ENCODE data around the gene PACS1. TPM values are rescaled to one million over a fixed set of nuclear protein-coding genes. Genes with fewer than 3 reads are reported as not detected.
A peak's percentile ranks its signal among the peaks of the same experiment; 100 is the strongest.
"Not testable (repeated sequence)": the region's sequence is repeated elsewhere in the genome, so short reads cannot be mapped to it uniquely, and the experiment has no call there.

PACS1 gene
- total RNA-seq: 10 to 100 TPM in 4 of 6 experiments, 1 to 10 TPM in 2; 5.8 to 23.7 (median 12.5) TPM
- long read RNA-seq: 0 reads

DNA sequence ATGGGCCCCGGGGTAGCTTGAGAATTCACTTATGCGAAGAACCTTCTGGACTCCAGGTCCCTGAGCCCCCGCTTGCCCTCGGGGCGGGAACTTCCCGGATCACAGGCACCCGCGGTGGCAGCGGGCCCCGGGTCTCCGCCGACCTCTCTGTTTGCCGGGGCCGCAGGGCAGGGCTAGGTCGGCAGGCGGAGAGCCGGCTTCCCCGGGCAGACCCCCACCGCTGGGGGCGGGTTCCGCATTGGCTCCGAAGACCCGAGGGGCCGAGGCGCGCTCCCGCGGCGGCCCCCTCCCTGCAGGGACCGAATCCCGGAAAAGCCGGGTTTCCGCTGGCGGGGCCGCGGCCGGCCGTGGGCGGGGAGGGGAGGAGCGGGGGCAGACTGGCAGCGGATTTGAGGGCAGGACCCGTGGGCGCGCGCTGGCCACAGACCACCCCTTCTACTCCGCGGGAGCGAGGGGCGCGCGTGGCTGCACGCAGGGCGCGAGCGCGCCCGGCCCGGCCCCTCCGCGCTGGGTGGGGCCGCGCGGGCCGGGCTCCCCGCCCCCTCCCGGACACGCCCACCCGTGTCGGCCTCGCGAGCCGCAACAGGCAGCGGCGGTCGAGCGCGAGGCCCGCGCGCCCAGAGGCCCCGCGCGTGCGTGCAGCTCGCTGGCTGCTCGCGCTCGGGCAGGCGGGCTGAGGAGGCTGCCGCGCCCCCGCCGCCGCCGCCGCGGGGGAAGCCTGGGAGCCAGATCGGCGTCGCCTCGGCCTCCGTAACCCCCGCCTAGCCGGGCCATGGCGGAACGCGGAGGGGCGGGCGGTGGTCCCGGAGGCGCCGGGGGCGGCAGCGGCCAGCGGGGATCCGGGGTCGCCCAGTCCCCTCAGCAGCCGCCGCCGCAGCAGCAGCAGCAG lies at the start of gene PACS1:
PACS1 (plus strand) TSS at position 558 of the 889 bp plus-strand sequence; CDS start at position 773, 215 bp downstream.
- ATAC-seq (peak; percentile 71 to 83 (median 78)), DNase-seq (peak; percentile 82 to 90 (median 85))
- Histone ChIP-seq H3K27me3 (no peaks in the 10 kb centered on the region), H3K4me3 (peak within 1 kb of the TSS; percentile 62 to 74 (median 72)), H3K4me1 (peaks cover 0 to 30% (median 11%) of the 10 kb centered on the region in 4 donors), H3K27ac (peak within 1 kb of the TSS; percentile 79 to 95 (median 86)), H3K9me3 (no peaks in the 10 kb centered on the region), H3K36me3 (peaks cover 6 to 40% (median 19%) of the 10 kb centered on the region in 4 donors)
- peak in 1 of 4 donors; percentile 27 for TF ChIP-seq CTCF (IDR thresholded peaks at IDR 0.05)
- peak; percentile 59 for TF ChIP-seq POLR2A (IDR thresholded peaks at IDR 0.05)
- no CpG with 5 or more reads among the region's 120 CpGs for WGBS (ENCODE audit: insufficient coverage, low coverage, low lambda C conversion rate, missing lambda C conversion rate)
- intact Hi-C loops (cut with DNase I): no loop called here

DNA sequence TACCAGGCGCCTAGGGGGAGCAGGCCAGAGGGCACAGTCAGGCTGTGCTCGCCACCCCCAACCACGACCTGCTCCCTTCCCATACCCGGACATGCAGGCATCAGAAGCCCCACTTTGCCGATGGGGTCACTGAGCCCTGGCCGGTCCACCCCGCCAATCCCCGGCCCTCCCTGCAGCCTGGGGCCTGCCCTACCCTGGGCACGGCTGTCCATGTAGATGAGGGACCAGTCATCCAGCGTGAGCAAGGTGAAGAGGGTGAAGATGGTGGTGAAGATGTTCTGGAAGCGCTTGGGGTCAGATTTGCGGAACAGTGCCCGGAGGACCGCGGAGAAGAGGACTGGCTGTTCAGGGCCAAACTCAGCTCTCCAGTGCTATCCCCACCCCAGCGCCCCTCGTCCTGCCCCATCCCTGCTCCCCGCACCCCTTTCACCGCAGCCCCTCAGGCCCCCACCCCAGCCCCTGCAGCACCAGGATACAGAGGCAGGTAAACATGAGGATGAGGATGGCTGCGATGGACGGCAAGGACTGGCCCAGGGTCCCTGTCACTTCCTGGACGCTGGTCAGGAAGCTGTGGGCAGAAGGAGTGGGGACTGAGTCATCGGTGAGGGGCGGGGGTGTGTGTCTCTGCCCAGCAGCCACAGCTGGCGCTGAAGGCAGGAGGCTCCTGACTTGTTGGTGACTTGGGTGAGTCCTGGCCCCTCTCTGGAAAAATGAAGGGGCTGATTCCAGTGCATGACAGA lies 49.3 kb upstream of the PACS1 start:
- H3K36me3 ChIP-seq: no peaks in the 10 kb centered on the region
- no peaks in the 10 kb centered on the region for H3K27me3 ChIP-seq
- TF ChIP-seq CTCF (IDR thresholded peaks at IDR 0.05) (no peak), POLR2A (IDR thresholded peaks at IDR 0.05) (no peak)
- H3K4me3 ChIP-seq: no peak overlapping the region
- ATAC-seq (peak in 1 of 4 donors; percentile 51), DNase-seq (peak in 1 of 3 donors; percentile 38)
- no peaks in the 10 kb centered on the region for H3K4me1 ChIP-seq
- no peaks in the 10 kb centered on the region for H3K9me3 ChIP-seq
- no peak overlapping the region for H3K27ac ChIP-seq
- WGBS (ENCODE audit: insufficient coverage, low coverage, low lambda C conversion rate, missing lambda C conversion rate): no CpG with 5 or more reads among the region's 25 CpGs
- intact Hi-C loops (cut with DNase I): no loop called here

DNA sequence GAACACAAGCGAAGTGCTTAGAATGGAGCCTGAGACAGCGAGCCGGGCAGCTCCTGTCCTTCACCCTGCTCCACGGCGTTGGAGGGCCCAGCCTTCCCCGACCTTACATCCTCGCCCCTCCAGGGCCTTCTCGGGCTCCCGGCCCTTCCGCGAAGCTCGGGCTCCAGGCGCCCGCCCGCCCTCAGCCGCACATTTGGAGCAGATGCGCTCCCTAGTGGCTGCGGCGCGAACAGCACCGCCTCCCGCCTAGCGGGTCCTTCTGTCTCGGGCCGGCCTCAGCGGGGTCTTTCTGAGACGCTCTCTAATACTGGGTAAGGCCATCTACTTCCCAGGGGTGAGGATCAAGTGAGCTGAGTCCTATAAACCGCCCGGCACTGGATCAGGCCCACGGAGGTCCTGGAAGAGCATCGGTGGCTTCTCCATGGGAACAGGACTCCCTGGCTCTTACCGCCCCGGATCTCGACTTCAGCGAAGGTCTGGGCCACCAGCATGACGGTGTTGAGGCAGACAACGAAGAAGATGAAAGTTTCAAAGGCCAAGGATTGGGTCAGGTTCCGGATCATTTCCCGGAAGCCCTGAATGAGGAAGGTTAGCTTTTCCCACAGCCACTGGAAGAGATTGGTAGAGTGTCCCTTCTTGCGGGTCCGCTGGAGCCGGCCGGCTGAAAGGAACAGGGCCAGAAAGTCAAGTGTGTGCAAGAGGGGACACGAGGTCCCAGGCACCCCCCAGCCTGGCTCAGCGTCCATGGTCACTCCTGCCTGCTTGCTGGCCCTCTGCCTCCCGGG lies 47.5 kb upstream of the PACS1 start:
- peak overlapping the region in 1 of 3 donors; percentile 9 for H3K4me3 ChIP-seq
- no peaks in the 10 kb centered on the region for H3K27me3 ChIP-seq
- TF ChIP-seq CTCF (IDR thresholded peaks at IDR 0.05): peak; percentile 83 to 94 (median 93)
- no peak for TF ChIP-seq POLR2A (IDR thresholded peaks at IDR 0.05)
- no peaks in the 10 kb centered on the region for H3K4me1 ChIP-seq
- DNase-seq (peak; percentile 68 to 76 (median 73)), ATAC-seq (peak; percentile 84 to 97 (median 94))
- no peaks in the 10 kb centered on the region for H3K9me3 ChIP-seq
- H3K27ac ChIP-seq: no peak overlapping the region
- WGBS (ENCODE audit: insufficient coverage, low coverage, low lambda C conversion rate, missing lambda C conversion rate): 17% methylated on average over 9 of the region's 46 CpGs
- no peaks in the 10 kb centered on the region for H3K36me3 ChIP-seq
- intact Hi-C loops (cut with DNase I): no loop called here

GRCh38 chr11:66023186-66023440 lies 47.0 kb upstream of the PACS1 start:
- 63% methylated on average over 3 of the region's 5 CpGs for WGBS (ENCODE audit: insufficient coverage, low coverage, low lambda C conversion rate, missing lambda C conversion rate)
- not testable (repeated sequence) for ATAC-seq

More at GRCh38 chr11:66023186-66023440, 47.0 kb upstream of the PACS1 start:
- H3K36me3 ChIP-seq; H3K9me3 ChIP-seq; H3K27me3 ChIP-seq; H3K27ac ChIP-seq; intact Hi-C loops (cut with DNase I); DNase-seq; H3K4me1 ChIP-seq; H3K4me3 ChIP-seq: not testable (repeated sequence)

Measured in right lobe of liver (tissue), 6 donors.